ENCODE measurements around the gene NAPEPLD.
"Not testable (repeated sequence)": the region's sequence is repeated elsewhere in the genome, so short reads cannot be mapped to it uniquely, and the experiment has no call there.

NAPEPLD gene

DNA sequence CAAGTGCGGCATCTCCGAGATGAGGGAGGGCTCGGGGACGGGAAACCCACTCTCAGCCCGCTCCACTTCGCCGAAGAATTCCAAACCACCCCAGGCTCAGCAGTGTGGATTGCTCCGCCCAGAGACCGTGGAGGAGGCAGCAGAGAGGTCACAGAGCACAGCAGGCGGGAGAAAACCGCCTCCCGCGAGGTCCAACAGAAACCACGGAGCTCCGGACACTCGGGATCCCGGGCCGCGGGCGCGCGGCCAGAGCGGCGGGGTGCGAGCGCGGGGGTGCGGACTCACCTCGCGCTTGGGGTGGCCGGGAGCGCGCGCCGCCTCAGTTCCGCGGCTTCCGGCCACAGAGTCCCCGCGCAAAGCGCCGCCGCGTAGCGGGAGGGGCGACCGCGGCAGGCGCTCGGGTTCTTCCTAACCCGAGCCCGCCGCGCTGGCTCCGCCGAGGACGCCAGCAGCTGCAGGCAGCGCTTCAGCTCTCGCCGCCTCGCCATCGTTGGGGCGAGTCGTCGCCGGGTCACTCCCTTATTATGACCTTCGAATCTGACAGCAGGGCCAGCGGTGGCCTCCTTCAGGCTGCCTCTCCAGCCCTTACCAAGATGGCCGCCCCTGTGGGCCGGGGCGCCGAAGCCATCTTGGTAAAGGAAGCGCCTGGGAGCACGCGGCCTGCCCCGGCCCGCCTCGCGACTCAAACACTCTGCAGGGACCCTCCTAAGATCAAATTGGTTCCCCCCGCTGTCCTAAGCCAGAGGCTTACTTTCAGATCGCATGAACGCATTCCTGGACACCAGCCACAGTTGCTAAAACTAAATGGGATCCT is at the start of gene NAPEPLD:
TSS of gene NAPEPLD (minus strand) at position 106 of the 814 bp plus-strand sequence. CDS start 20,323 bp downstream, outside the sequence.
- DNase-seq (ENCODE audit: low read depth in 3 of 3): peak; percentile 31 to 65 (median 44)

GRCh38 chr7:103198079-103198478 is 49.2 kb upstream of the NAPEPLD start:
- not testable (repeated sequence) for DNase-seq (ENCODE audit: low read depth in 3 of 3)

- not testable (repeated sequence) for DNase-seq (ENCODE audit: low read depth in 3 of 3)
Observed at GRCh38 chr7:103195364-103195763, 46.5 kb upstream of the NAPEPLD start.

- not testable (repeated sequence) for DNase-seq (ENCODE audit: low read depth in 3 of 3)
Observed at GRCh38 chr7:103172415-103173146, 23.7 kb upstream of the NAPEPLD start.

GRCh38 chr7:103171695-103172414 is 23.0 kb upstream of the NAPEPLD start:
- not testable (repeated sequence) for DNase-seq (ENCODE audit: low read depth in 3 of 3)

DNA sequence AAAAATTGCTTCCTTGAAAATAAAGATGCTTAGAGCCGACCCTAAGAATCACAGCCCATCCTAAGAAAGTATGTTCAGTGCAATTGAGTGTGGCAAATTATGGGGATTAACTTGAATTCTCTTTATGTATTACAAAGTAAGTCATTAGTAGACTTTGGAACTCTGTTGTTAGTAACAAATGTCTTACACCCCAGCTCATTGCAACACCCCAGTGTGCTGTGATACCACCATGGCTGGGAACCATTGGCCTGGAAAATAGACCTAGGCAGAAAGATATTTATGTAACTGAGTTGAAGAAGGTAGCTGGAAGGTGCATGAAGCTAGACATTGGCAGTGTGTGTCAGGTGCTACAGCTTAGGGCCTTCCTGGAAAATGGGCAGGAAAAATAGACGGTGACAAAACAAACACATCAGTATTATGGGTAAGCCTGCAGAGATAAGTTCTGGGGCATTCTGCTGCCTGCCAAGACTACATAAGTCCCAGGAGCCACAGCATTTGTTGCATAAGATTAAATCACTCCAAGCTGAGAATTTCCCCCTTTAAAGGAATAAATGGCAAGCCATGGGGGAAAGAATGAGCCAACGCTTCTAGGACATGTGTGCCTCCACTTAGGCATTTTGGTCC is 18.1 kb upstream of the NAPEPLD start:
- not testable (repeated sequence) for DNase-seq (ENCODE audit: low read depth in 3 of 3)

GRCh38 chr7:103163087-103163825 is 14.4 kb upstream of the NAPEPLD start:
- not testable (repeated sequence) for DNase-seq (ENCODE audit: low read depth in 3 of 3)

- not testable (repeated sequence) for DNase-seq (ENCODE audit: low read depth in 3 of 3)
Observed at GRCh38 chr7:103162641-103163040, 13.7 kb upstream of the NAPEPLD start.

DNA sequence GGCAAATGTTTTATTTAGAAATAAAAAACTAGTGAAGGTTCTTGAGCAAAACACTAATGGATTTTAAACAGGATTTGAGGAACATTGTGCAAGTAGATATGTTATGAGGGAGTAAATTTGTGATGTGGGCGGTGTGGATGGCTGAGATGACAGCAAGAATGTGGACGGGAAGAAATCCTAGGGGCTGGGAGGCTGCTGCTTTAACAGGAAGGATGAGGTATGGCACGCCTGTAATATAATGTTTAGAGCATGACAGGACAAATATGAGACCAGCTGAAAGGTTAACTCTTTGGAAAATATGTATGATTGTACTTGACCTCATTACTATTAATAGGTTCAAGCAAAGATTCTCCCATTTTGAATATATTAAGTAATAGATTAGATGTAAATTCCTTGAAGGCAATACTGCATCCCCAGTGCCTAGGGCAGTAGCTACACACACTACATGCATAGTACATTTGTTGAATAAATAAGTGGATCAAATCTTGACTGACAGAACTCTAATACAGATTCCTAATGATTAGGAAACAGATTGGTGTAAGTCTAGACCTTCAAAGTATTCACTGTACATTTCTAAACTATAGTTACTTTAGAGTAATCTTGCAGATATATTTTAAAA is 13.2 kb upstream of the NAPEPLD start:
- not testable (repeated sequence) for DNase-seq (ENCODE audit: low read depth in 3 of 3)

- not testable (repeated sequence) for DNase-seq (ENCODE audit: low read depth in 3 of 3)
Observed at GRCh38 chr7:103159072-103159471, 10.2 kb upstream of the NAPEPLD start.

GRCh38 chr7:103155331-103156024 is 6.6 kb upstream of the NAPEPLD start:
- DNase-seq (ENCODE audit: low read depth in 3 of 3): not testable (repeated sequence)

DNA sequence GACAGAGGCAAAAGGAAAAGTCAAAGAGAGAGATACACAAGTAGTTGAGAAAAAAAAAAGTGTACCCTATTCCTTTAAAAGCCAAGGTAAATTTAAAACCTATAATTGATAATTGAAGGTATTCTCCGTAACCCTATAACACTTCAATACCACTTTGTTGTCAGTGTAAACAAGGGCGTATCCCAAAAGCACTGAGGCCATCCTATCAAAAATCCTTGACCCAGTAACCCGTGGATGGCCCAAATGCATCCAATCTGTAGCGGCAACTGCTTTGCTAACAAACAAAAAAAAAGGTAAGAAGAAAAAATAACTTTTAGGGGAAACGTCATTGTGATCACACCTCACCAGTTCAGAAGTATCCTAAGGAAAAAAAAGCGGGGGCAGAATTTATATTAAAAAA is 5.1 kb upstream of the NAPEPLD start:
- no peak for DNase-seq (ENCODE audit: low read depth in 3 of 3)

DNA sequence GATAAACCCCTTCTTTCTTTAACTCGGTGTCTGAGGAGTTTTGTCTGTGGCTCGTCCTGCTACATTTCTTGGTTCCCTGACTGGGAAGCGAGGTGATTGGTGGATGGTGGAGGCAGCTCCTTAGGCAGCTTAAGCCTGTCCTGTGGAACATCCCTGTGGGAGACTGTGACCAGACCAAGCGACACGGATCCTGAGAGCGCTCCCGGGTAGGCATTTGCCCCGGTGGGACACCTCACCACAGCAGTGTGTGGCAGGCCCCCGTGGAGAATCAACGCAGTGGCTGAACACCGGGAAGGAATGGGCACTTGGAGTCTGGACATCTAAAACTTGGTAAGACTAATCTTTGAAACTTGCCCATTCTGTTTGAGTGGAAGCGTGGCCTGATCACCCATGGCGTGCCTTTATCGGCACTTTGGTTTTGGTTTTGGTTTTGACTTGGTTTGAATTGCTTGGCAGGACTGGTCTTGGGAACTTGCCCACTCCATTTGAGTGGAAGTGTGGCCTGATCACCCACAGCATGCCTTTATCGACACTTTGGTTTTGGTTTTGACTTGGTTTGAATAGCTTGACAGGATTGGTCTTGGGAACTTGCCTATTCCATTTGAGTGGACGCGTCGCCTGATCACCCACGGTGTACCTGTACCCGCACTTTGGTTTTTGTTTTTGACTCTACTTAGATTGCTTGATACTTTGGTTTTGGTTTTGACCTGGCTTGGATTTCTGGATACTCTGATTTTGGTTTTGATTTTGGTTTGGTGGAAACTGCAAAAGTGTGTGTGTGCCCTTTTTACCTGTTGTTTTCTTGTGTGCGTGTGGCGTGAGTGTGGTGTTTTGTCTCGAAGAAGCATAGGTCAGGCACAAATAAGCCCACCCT is 4.1 kb upstream of the NAPEPLD start:
- DNase-seq (ENCODE audit: low read depth in 3 of 3): not testable (repeated sequence)

DNA sequence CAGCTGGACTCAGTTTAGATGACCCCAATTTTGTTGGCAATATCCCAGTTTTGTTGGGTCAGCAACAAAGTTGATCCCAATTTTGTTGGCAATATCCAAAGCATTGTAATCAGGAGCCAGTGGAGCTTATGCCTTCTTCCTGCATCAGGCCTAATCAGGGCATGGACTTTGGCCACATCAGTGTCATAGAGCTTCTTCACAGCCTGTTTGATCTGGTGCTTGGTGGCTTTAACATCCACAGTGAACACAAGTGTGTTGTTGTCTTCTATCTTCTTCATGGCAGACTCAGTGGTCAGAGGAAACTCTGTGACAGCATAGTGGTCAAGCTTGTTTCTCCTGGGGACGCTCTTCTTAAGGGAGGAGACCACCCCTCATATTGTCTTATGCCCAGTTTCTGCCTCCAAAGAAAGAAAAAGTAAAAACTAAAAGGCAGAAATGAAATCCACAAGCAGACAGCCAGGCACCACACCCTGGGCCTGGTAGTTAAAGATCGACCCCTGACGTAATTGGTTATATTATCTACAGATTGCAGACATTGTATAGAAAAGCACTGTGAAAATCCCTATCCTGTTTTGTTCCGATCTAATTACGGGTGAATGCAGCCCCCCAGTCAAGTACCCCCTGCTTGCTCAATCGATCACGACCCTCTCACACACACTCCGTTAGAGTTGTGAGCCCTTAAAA is 3.2 kb upstream of the NAPEPLD start:
- DNase-seq (ENCODE audit: low read depth in 3 of 3): not testable (repeated sequence)

DNA sequence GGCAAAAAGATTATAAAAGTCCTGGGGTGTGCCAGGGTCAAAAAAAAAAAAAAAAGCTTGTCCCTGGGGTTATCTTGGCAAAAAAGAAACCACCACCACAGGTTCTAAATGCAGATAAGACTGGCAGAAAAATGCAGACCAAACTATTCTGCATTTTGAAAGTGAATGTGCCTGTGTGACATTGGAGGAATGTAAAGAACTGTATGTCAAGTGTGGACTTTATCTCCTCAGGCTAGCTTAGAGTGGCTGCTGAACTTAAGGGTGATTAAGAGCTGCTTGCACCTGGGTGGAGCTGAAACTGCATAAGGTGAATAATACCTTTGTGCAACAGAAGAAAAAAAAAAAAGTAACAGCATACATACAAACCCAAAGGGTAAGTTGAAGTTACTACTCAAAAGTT is 1.3 kb upstream of the NAPEPLD start:
- DNase-seq (ENCODE audit: low read depth in 3 of 3): no peak

DNA sequence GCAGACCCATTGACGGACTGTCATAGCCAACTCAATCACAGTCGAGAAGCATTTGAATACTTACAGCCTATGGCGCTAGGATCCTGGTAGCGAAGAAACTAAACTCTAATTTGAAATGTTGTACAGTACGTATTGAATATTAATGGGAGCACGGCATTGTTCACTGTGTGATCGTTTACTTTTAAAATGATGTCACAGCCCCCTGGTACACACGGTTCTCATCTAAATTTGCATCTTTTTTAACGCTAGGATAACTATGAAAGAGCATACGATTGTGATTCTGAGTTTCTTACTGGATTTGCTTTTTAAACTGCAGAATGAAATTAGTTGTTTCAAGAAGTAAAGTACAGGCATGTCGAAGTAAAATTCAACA is 895 bp upstream of the NAPEPLD start:
- no peak for DNase-seq (ENCODE audit: low read depth in 3 of 3)

DNA sequence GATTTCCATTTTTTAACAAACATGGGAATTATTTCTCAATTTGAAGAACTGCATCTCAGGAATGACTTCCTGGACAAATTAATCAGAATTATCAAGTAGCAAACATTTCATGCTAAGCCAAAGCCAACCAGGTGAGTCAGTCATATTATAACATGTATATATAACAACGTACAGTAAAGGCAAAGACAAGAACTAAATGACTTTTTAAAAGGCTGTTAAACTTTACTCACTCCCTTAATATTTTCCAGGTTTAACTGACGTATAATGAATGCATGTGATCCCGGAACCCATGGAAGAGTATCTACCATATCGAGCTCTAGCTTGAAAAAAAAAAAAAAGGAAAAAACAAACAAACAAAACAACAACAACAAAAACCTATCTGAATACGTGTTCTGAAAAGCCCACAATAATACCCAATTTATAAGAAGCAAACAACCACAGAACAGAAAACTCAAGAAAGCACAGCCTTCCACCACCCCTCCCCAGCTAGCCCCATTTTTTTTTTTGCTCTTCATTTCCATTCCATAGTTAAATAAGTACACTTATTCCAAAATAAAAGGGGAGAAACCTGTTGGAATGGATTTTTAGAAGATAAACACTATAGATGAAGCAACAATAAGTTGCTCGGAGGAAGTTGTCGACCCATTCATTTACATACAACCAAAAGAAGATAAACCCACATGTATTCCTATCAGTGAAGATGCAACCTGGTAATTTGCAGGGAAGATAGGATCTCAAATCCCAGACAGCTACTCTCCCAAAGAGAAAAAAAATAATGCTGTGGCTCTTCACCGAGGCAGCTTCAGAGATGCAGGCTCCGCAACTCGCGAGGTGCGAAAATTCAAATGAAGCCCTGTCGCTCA is 537 bp downstream of the NAPEPLD start:
- no peak for DNase-seq (ENCODE audit: low read depth in 3 of 3)
